Caco-2 (cell line): ENCODE data around the gene SNRPD1. TPM values are rescaled to one million over a fixed set of nuclear protein-coding genes. Genes with fewer than 3 reads are reported as not detected.

Experiments
- BruUV-seq: library from RNA; stranded (reverse); fragments of 400-500 nt; replicated peaks from 2 replicates; lab custom pipeline; 2021; lab: Mats Ljungman, UMichigan
- CTCF ChIA-PET: fragments of 300-600 bp; sonication (Branson Sonifier 250); formaldehyde crosslinking; loops from one replicate; lab custom pipeline; 2022; ENCODE audit warnings: antibody characterized with exemption; lab: Charles Lee
- POLR2A ChIA-PET: fragments of 300-600 bp; sonication (Branson Sonifier 250); formaldehyde crosslinking; loops from one replicate; lab custom pipeline; 2022; ENCODE audit warnings: antibody characterized with exemption; lab: Charles Lee
- DNase-seq, 2 experiments: peaks; one replicate each; pipeline versions ENCODE4 v3.0.0 to v3.0.0-alpha.2; 2020 to 2022
- H3K27me3 ChIP-seq: replicated peaks from 2 replicates; pipeline ENCODE4 v1.6.0; 2011; ENCODE audit warnings: low read length; ENCODE audit not compliant: control insufficient read depth, insufficient read depth
- H3K36me3 ChIP-seq: 2 replicates; pipeline ENCODE4 v1.5.1; 2011; ENCODE audit warnings: low read length; ENCODE audit not compliant: control insufficient read depth, insufficient read depth
- H3K4me1 ChIP-seq: fragments of 250-450 bp; sonication (Bioruptor Pico); 2 replicates; pipeline ENCODE4 v1.5.1; 2020; ENCODE audit warnings: mild to moderate bottlenecking
- H3K4me3 ChIP-seq: 2 replicates; pipeline ENCODE4 v1.5.1; 2011; ENCODE audit warnings: low read depth, mild to moderate bottlenecking, control low read depth, low read length
- H3K9me3 ChIP-seq: fragments of 250-450 bp; sonication (Bioruptor Pico); 2 replicates; pipeline ENCODE4 v1.5.1; 2020; ENCODE audit warnings: mild to moderate bottlenecking, moderate library complexity
- H3K27ac Mint-ChIP-seq: one replicate; pipeline ENCODE4 v1.8.0; 2022; ENCODE audit warnings: mixed read lengths; ENCODE audit not compliant: unreplicated experiment
- H3K27me3 Mint-ChIP-seq: one replicate; pipeline ENCODE4 v1.8.0; 2022; ENCODE audit warnings: mixed read lengths; ENCODE audit not compliant: insufficient read depth, unreplicated experiment
- H3K36me3 Mint-ChIP-seq: one replicate; pipeline ENCODE4 v1.8.0; 2022; ENCODE audit warnings: mild to moderate bottlenecking, mixed read lengths; ENCODE audit not compliant: insufficient read depth, unreplicated experiment
- H3K4me1 Mint-ChIP-seq: one replicate; pipeline ENCODE4 v1.8.0; 2022; ENCODE audit warnings: low read depth, mixed read lengths; ENCODE audit not compliant: unreplicated experiment
- H3K4me3 Mint-ChIP-seq: one replicate; pipeline ENCODE4 v1.8.0; 2022; ENCODE audit warnings: mild to moderate bottlenecking, moderate library complexity, mixed read lengths; ENCODE audit not compliant: unreplicated experiment
- H3K9me3 Mint-ChIP-seq: one replicate; pipeline ENCODE4 v1.8.0; 2022; ENCODE audit warnings: mixed read lengths; ENCODE audit not compliant: unreplicated experiment
- intact Hi-C: fragments of 100-400 bp; cut with micrococcal nuclease; formaldehyde crosslinking; loops from one replicate; pipeline ENCODE4 v1.10.0; 2022; ENCODE audit not compliant: unreplicated experiment
- total RNA-seq: library from RNA; stranded (reverse); gene quantifications from 2 replicates; pipeline ENCODE4 v1.2.3, GENCODE V29; 2022
- TF ChIP-seq, protein P1 (sequence below), 2 experiments: fragments of 200-600 bp in 1 of 2; IDR thresholded peaks; 1 replicate in 1 of 2; 2 replicates in 1 of 2; pipeline versions ENCODE4 v1.5.1 to v1.8.0; 2011 to 2022; ENCODE audit warnings: antibody characterized with exemption in 1 of 2, control low read depth in 1 of 2, inconsistent platforms in 1 of 2, low read depth in 1 of 2, low read length in 1 of 2, mild to moderate bottlenecking in 1 of 2, moderate library complexity in 1 of 2; ENCODE audit not compliant: insufficient read depth in 1 of 2, severe bottlenecking in 1 of 2, unreplicated experiment in 1 of 2

Gene SNRPD1
- total RNA-seq, 1 experiment from 2014 or later: 134 TPM

DNA sequence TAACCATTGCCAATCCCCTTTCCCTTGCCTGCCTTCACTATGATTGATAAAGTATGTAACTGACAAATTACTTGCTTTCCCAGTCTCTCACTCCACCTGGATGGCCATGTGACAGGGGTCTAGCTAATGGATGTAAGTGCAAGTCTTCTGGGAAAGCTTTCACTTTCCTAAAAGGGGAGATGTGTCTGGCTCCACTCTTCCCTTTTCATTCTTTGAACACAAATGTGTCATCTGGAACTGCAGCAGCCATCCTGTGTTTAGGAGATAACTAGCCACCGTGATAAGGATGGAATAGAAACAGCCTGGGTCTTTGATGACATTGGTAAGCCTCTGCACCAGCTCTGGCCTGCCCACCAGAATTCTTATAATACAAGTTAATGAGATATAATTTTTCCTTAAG lies 38.2 kb downstream of the SNRPD1 start:
- Mint-ChIP-seq H3K27me3 (no peaks in the 10 kb centered on the region), H3K9me3 (peaks cover 10% of the 10 kb centered on the region), H3K27ac (no peak overlapping the region), H3K36me3 (peaks cover 7% of the 10 kb centered on the region), H3K4me3 (no peak overlapping the region), H3K4me1 (no peaks in the 10 kb centered on the region)
- H3K4me1 ChIP-seq: no peaks in the 10 kb centered on the region
- DNase-seq: no peak
- ChIA-PET POLR2A (no interaction called here), CTCF (no interaction called here)
- TF ChIP-seq, protein P1, sequence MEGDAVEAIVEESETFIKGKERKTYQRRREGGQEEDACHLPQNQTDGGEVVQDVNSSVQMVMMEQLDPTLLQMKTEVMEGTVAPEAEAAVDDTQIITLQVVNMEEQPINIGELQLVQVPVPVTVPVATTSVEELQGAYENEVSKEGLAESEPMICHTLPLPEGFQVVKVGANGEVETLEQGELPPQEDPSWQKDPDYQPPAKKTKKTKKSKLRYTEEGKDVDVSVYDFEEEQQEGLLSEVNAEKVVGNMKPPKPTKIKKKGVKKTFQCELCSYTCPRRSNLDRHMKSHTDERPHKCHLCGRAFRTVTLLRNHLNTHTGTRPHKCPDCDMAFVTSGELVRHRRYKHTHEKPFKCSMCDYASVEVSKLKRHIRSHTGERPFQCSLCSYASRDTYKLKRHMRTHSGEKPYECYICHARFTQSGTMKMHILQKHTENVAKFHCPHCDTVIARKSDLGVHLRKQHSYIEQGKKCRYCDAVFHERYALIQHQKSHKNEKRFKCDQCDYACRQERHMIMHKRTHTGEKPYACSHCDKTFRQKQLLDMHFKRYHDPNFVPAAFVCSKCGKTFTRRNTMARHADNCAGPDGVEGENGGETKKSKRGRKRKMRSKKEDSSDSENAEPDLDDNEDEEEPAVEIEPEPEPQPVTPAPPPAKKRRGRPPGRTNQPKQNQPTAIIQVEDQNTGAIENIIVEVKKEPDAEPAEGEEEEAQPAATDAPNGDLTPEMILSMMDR (IDR thresholded peaks at IDR 0.05; ENCODE audit: insufficient read depth in 1 of 2, low read depth in 1 of 2, low read length in 1 of 2, severe bottlenecking in 1 of 2, unreplicated experiment in 1 of 2): no peak
- intact Hi-C loops: no loop called here
- H3K27me3 ChIP-seq: no peaks in the 10 kb centered on the region
- no peak overlapping the region for H3K4me3 ChIP-seq
- H3K9me3 ChIP-seq: no peaks in the 10 kb centered on the region
- H3K36me3 ChIP-seq: no peaks in the 10 kb centered on the region
- BruUV-seq: no TSS peak

DNA sequence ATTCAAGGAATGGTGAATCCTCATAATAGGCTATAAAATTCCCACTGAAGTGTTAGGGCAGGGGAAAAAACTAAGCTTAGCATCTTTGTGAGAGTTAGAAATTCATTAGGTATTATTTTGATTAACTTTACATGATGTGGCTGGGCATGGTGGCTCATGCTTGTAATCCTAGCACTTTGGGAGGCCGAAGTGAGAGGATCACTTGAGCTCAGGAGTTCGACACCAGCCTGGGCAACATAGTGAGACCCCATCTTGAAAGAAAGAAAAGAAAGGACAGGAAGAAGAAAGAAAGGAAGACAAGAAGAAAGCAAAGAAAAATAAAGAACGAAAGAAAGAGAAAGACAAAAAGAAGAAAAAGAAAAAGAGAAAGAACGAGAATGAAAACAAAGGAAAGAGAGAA lies 40.0 kb downstream of the SNRPD1 start:
- intact Hi-C loops: no loop called here
- Mint-ChIP-seq H3K36me3 (peaks cover 7% of the 10 kb centered on the region), H3K9me3 (peaks cover 10% of the 10 kb centered on the region), H3K27me3 (no peaks in the 10 kb centered on the region), H3K4me3 (no peak overlapping the region), H3K4me1 (no peaks in the 10 kb centered on the region), H3K27ac (no peak overlapping the region)
- H3K4me1 ChIP-seq: no peaks in the 10 kb centered on the region
- CTCF ChIA-PET: no interaction called here
- no peaks in the 10 kb centered on the region for H3K36me3 ChIP-seq
- no peak for DNase-seq
- TF ChIP-seq, protein P1 (IDR thresholded peaks at IDR 0.05; ENCODE audit: insufficient read depth in 1 of 2, low read depth in 1 of 2, low read length in 1 of 2, severe bottlenecking in 1 of 2, unreplicated experiment in 1 of 2): no peak
- no peak overlapping the region for H3K4me3 ChIP-seq
- BruUV-seq: no TSS peak
- H3K9me3 ChIP-seq: no peaks in the 10 kb centered on the region
- POLR2A ChIA-PET: no interaction called here
- no peaks in the 10 kb centered on the region for H3K27me3 ChIP-seq

DNA sequence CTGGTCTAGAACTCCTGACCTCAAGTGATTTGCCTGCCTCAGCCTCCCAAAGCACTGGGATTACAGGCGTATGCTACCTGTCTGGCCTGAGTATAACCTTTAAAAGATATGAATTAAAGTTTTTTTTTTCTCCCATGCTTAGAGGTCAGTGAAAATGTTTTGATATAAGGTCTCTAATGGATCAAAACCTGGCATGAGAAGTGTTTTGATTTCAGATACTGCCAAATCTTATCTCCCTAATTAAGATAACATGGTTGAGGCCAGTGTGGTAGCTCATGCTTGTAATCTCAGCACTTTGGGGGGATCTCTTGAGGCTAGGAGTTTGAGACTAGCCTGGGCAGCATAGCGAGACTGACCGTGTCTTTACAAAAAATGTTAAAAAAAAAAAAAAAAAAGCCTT lies 41.2 kb downstream of the SNRPD1 start:
- H3K27ac Mint-ChIP-seq: no peak overlapping the region
- H3K9me3 ChIP-seq: no peaks in the 10 kb centered on the region
- CTCF ChIA-PET: no interaction called here
- H3K36me3 Mint-ChIP-seq: peaks cover 7% of the 10 kb centered on the region
- DNase-seq: no peak
- no peaks in the 10 kb centered on the region for H3K27me3 Mint-ChIP-seq
- no peaks in the 10 kb centered on the region for H3K36me3 ChIP-seq
- no TSS peak for BruUV-seq
- intact Hi-C loops: no loop called here
- no peaks in the 10 kb centered on the region for H3K27me3 ChIP-seq
- no peak overlapping the region for H3K4me3 Mint-ChIP-seq
- TF ChIP-seq, protein P1 (IDR thresholded peaks at IDR 0.05; ENCODE audit: insufficient read depth in 1 of 2, low read depth in 1 of 2, low read length in 1 of 2, severe bottlenecking in 1 of 2, unreplicated experiment in 1 of 2): no peak
- H3K4me1 Mint-ChIP-seq: no peaks in the 10 kb centered on the region
- H3K9me3 Mint-ChIP-seq: peaks cover 10% of the 10 kb centered on the region
- POLR2A ChIA-PET: no interaction called here
- H3K4me3 ChIP-seq: no peak overlapping the region
- no peaks in the 10 kb centered on the region for H3K4me1 ChIP-seq
